Measurements from ENCODE around the gene PPT2. TPM values are rescaled to one million over a fixed set of nuclear protein-coding genes. Genes with fewer than 3 reads are reported as not detected.
A peak's percentile ranks its signal among the peaks of the same experiment; 100 is the strongest.
"Not testable (repeated sequence)": the region's sequence is repeated elsewhere in the genome, so short reads cannot be mapped to it uniquely, and the experiment has no call there.

Gene PPT2
- total RNA-seq, 4 donors from 2014 or later = 13.0 to 26.1 (median 24.1) TPM

DNA sequence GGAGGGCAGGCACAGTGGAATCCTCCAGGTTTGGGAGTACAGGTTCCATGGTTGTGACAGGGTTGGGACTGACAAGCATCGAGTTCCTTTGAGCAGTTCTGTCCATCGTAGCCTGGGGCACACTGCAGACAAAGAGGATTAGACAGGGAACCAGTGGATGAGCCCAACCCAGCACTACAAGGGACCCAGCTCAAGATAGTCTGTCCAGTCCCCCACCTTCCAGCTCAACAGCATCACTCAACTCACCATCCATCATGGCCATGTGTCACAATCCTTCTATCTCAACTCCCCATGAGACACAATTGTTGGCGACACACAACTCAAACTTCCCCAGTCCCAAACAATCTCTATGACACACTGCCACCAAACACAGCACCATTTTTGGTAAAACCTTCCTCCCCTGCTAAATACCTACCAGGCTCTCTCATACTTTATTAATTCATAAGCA lies 50.4 kb downstream of the PPT2 start:
- Histone ChIP-seq H3K27me3 (no peaks in the 10 kb centered on the region), H3K9me3 (no peaks in the 10 kb centered on the region), H3K4me3 (replicated peaks in 1 of 3) (no peak overlapping the region), H3K27ac (peak overlapping the region in 1 of 3 donors; percentile 29), H3K4me1 (peaks cover 13 to 16% of the 10 kb centered on the region in 2 donors), H3K36me3 (no peaks in the 10 kb centered on the region)
- 74 to 97% methylated on average over 1 to 3 of the region's 3 CpGs for WGBS, 2 donors
- no peak for DNase-seq
- TF ChIP-seq POLR2A (IDR thresholded peaks at IDR 0.05) = no peak
- TF ChIP-seq, protein P1, sequence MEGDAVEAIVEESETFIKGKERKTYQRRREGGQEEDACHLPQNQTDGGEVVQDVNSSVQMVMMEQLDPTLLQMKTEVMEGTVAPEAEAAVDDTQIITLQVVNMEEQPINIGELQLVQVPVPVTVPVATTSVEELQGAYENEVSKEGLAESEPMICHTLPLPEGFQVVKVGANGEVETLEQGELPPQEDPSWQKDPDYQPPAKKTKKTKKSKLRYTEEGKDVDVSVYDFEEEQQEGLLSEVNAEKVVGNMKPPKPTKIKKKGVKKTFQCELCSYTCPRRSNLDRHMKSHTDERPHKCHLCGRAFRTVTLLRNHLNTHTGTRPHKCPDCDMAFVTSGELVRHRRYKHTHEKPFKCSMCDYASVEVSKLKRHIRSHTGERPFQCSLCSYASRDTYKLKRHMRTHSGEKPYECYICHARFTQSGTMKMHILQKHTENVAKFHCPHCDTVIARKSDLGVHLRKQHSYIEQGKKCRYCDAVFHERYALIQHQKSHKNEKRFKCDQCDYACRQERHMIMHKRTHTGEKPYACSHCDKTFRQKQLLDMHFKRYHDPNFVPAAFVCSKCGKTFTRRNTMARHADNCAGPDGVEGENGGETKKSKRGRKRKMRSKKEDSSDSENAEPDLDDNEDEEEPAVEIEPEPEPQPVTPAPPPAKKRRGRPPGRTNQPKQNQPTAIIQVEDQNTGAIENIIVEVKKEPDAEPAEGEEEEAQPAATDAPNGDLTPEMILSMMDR (IDR thresholded peaks at IDR 0.05) = no peak
- intact Hi-C loops (cut with DNase I) = no loop called here

DNA sequence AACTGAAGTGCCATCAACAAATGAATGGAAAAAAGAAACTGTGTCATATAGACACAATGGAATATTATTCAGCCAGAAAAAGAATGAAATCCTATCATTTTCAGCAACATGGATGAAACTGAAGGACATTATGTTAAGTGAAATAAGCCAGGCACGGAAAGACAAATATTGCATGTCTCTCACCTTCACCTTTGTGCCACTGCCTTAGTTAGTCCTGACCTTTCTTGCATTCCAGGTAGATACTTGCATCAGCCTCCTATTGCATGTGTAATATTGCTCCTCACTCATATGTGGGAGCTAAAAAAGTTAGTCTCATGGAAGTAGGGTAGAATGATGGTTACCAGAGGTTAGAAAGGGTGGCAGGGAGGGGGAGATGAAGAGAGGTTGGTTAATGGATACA lies 55.1 kb downstream of the PPT2 start:
- Histone ChIP-seq H3K36me3 (no peaks in the 10 kb centered on the region), H3K4me3 (replicated peaks in 1 of 3) (no peak overlapping the region), H3K27me3 (no peaks in the 10 kb centered on the region), H3K4me1 (peaks cover 2 to 3% of the 10 kb centered on the region in 2 donors), H3K9me3 (no peaks in the 10 kb centered on the region), H3K27ac (no peak overlapping the region)
- intact Hi-C loops (cut with DNase I) = no loop called here
- no peak for TF ChIP-seq POLR2A (IDR thresholded peaks at IDR 0.05)
- TF ChIP-seq, protein P1 (IDR thresholded peaks at IDR 0.05) = no peak
- no peak for DNase-seq
- WGBS, 2 donors = 84 to 86% methylated on average over 1 of the region's 1 CpG

DNA sequence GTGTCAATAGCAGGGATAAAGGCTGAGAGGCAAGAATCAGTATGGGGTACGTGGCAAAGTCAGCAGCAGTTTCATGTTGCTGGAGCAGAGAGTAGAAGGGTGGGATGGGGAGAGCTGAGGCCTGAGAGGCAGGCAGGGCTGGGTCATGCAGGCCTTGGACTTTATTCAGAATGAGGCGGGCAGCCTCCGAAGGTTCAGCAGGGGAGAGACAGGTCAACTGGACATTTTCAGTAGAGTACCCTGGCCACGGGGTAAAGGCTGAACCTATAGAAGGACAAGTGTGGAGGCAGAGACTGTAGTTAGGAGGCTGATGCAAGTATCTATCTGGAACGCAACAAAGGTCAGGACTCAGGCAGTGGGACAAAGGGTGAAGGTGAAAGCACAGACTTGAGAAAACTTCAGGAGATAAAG lies 56.3 kb downstream of the PPT2 start:
- Histone ChIP-seq H3K36me3 (no peaks in the 10 kb centered on the region), H3K4me1 (no peaks in the 10 kb centered on the region), H3K9me3 (no peaks in the 10 kb centered on the region), H3K27me3 (no peaks in the 10 kb centered on the region), H3K4me3 (replicated peaks in 1 of 3) (no peak overlapping the region), H3K27ac (no peak overlapping the region)
- WGBS, 2 donors = 94 to 95% methylated on average over 5 of the region's 5 CpGs
- intact Hi-C loops (cut with DNase I) = no loop called here
- no peak for TF ChIP-seq POLR2A (IDR thresholded peaks at IDR 0.05)
- TF ChIP-seq, protein P1 (IDR thresholded peaks at IDR 0.05) = no peak
- DNase-seq = no peak

DNA sequence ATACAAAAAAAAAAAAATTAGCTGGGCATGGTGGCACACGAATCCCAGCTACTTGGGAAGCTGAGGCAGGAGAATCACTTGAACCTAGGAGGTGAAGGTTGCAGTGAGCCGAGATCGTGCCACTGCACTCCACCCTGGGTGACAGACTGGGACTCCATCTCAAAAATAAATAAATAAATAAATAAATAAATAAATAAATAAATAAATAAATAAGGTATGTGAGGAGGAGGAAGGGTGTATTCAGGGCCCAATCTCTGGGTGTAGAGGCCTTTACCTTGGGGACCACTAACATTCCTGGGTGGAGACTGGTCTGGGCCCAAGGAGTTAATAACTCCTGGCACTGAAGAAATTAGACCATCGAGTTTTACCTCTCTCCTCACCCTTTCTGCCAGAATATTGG lies 57.5 kb downstream of the PPT2 start:
- H3K36me3 ChIP-seq, H3K27ac ChIP-seq: not testable (repeated sequence)

DNA sequence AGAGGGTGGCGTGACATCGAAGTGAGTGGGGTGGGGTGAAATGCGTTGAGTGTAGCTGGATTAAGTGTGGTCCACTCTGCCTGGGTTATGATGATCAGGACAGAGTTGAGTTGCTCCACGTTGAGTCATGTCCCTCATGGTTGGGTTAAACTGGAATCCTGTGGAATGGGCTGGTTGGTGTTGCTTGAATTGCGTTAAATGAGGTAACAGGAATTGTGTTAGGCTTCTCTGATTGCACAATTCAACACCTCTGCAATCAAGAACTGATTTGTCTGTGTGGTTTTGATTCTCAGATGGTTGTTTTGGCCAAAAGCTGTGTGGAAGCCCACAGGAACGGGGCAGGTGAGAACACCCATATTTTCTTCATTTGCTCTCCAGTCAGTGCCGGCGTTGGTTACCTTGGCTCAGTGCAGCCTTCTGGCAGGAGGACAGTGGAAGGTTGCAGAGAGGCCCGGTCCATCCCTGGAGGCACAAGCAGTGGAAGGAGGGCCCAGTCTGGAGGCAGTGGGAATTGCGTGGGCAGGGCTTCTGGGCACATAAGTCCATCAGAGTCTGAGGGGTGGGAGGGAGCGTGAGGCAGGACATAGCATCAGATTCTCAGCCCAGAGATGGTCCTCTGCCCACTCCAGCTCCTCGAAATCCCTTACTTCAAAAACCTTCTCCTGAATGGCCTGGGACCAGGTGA lies 58.3 kb downstream of the PPT2 start:
- no peak overlapping the region for H3K27ac ChIP-seq
- no peak for DNase-seq
- TF ChIP-seq, protein P1 (IDR thresholded peaks at IDR 0.05) = no peak
- TF ChIP-seq POLR2A (IDR thresholded peaks at IDR 0.05) = no peak
- 86% methylated on average over 12 of the region's 12 CpGs for WGBS, 2 donors
- intact Hi-C loops (cut with DNase I) = no loop called here
- no peaks in the 10 kb centered on the region for H3K4me1 ChIP-seq
- no peaks in the 10 kb centered on the region for H3K27me3 ChIP-seq
- no peaks in the 10 kb centered on the region for H3K36me3 ChIP-seq
- no peak overlapping the region for H3K4me3 ChIP-seq (replicated peaks in 1 of 3)
- no peaks in the 10 kb centered on the region for H3K9me3 ChIP-seq

More for the DNA sequence above, 57.5 kb downstream of the PPT2 start:
- intact Hi-C loops (cut with DNase I); DNase-seq; H3K27me3 ChIP-seq; H3K4me3 ChIP-seq (replicated peaks in 1 of 3); H3K4me1 ChIP-seq; H3K9me3 ChIP-seq: not testable (repeated sequence)
- WGBS, 2 donors = 81% methylated on average over 4 of the region's 4 CpGs

Small RNAs within 50 kb of the gene (microRNA-seq; reads per million reads assigned to microRNA genes)
- 2.2 reads per million for gene MIR6721
- gene MIR6833 = not detected

Small RNAs within 50 kb of the gene (small RNA-seq; reads per million reads assigned to genes)
- gene AL662884.1 = not detected
- not detected for gene MIR6833

Other genes starting within 250 kb of the PPT2 start
- 1 to 10 TPM; 2.5 to 6.2 (median 4.4) TPM for gene C2, start 226.4 kb upstream of the PPT2 start, total RNA-seq
- gene CFB, start 208.0 kb upstream of the PPT2 start, total RNA-seq = 10 to 100 TPM; 10.5 to 36.7 (median 16.4) TPM
- 100 to 1,000 TPM in 3 of 4 donors, 10 to 100 TPM in 1; 83.2 to 114 (median 106) TPM for gene NELFE, start 195.2 kb upstream of the PPT2 start, total RNA-seq
- gene SKIC2, start 195.0 kb upstream of the PPT2 start, total RNA-seq = 10 to 100 TPM; 35.1 to 47.1 (median 39.4) TPM
- 10 to 100 TPM; 21.3 to 36.4 (median 33.9) TPM for gene DXO, start 182.0 kb upstream of the PPT2 start, total RNA-seq
- gene C4A, start 172.1 kb upstream of the PPT2 start, total RNA-seq = 100 to 1,000 TPM; 181 to 401 (median 227) TPM
- gene C4B, start 139.3 kb upstream of the PPT2 start, total RNA-seq = 100 to 1,000 TPM; 233 to 370 (median 285) TPM
- 1 to 10 TPM in 1 of 4 donors, under 1 TPM in 2, not detected in 1; 0.24 to 1.7 (median 0.33) TPM for gene CYP21A2, start 115.7 kb upstream of the PPT2 start, total RNA-seq
- 100 to 1,000 TPM in 2 of 4 donors, 10 to 100 TPM in 2; 42.2 to 112 (median 80.9) TPM for gene TNXB, start 44.8 kb upstream of the PPT2 start, total RNA-seq
- 10 to 100 TPM; 41.5 to 63.5 (median 57.3) TPM for gene ATF6B, start 25.9 kb upstream of the PPT2 start, total RNA-seq
- 10 to 100 TPM in 1 of 4 donors, 1 to 10 TPM in 3; 3.6 to 11.8 (median 6.8) TPM for gene FKBPL, start 23.9 kb upstream of the PPT2 start, total RNA-seq
- under 1 TPM in 3 of 4 donors, not detected in 1; 0.49 to 0.81 (median 0.67) TPM for gene PRRT1, start 2.2 kb upstream of the PPT2 start, total RNA-seq
- 1 to 10 TPM; 2.3 to 9.8 (median 6.5) TPM for gene EGFL8, start 10.5 kb downstream of the PPT2 start, total RNA-seq
- gene AGPAT1, start 21.9 kb downstream of the PPT2 start, total RNA-seq = 10 to 100 TPM; 48.6 to 69.2 (median 54.8) TPM
- 100 to 1,000 TPM in 3 of 4 donors, 10 to 100 TPM in 1; 64.0 to 114 (median 107) TPM for gene RNF5, start 24.3 kb downstream of the PPT2 start, total RNA-seq
- 10 to 100 TPM; 10.3 to 70.6 (median 36.8) TPM for gene AGER, start 30.1 kb downstream of the PPT2 start, total RNA-seq
- gene PBX2, start 36.1 kb downstream of the PPT2 start, total RNA-seq = 10 to 100 TPM; 66.0 to 93.4 (median 74.2) TPM
- 1 to 10 TPM; 4.2 to 6.5 (median 5.5) TPM for gene GPSM3, start 38.5 kb downstream of the PPT2 start, total RNA-seq
- gene NOTCH4, start 69.9 kb downstream of the PPT2 start, total RNA-seq = 10 to 100 TPM; 11.0 to 37.9 (median 17.5) TPM
- not detected for gene TSBP1, start 217.8 kb downstream of the PPT2 start, total RNA-seq

Measured in thyroid gland (tissue), 4 donors.